ENCODE measurements around the gene SLA2.
"Not testable (repeated sequence)": the region's sequence is repeated elsewhere in the genome, so short reads cannot be mapped to it uniquely, and the experiment has no call there.

The SLA2 gene

GRCh38 chr20:36645353-36645752 lies 643 bp downstream of the SLA2 start:
- no peak for DNase-seq (ENCODE audit: low read depth, low spot score)

- no peak for DNase-seq (ENCODE audit: low read depth, low spot score)
These were observed 1.3 kb downstream of the SLA2 start for GRCh38 chr20:36644706-36645095.

GRCh38 chr20:36644032-36644705 lies 1.8 kb downstream of the SLA2 start:
- DNase-seq (ENCODE audit: low read depth, low spot score): no peak

DNA sequence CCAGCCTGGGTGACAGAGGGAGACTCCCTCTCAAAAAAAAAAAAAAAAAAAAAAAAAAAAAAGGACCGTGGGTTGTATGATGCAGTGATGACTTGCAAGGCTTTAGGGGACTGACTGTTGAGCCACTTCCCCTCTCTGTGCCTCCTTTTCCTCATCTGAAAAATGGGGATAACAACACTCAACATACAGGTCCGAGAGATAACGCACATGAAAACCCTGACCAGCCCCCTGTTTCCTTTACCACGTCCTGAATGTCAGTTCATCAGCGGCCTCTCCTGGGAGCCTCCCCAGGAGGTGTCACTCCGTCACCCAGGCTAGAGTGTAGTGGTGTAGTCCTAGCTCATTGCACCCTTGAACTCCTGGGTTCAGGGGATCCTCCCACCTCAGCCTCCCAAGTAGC lies 3.9 kb downstream of the SLA2 start:
- DNase-seq (ENCODE audit: low read depth, low spot score): no peak

GRCh38 chr20:36641506-36641843 lies 4.5 kb downstream of the SLA2 start:
- no peak for DNase-seq (ENCODE audit: low read depth, low spot score)

DNA sequence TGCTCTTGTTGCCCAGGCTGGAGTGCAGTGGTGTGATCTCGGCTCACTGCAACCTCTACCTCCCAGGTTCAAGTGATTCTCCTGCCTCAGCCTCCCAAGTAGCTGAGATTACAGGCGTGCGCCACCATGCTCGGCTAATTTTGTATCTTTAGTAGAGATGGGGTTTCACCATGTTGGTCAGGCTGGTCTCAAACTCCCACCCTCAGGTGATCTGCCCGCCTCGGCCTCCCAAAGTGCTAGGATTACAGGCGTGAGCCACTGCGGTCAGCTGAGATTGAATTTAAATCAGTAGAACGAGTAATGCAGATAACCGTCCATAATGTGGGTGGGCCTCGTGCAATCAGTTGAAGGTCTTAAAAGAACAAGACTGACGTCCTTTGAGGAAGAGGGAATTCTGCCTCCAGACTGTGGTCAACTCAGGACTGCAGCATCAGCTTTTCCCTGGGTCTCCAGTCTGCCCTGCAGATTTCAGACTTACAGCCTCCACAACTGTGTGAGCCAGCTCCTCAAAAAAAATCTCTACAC lies 7.1 kb downstream of the SLA2 start:
- DNase-seq (ENCODE audit: low read depth, low spot score): not testable (repeated sequence)

DNA sequence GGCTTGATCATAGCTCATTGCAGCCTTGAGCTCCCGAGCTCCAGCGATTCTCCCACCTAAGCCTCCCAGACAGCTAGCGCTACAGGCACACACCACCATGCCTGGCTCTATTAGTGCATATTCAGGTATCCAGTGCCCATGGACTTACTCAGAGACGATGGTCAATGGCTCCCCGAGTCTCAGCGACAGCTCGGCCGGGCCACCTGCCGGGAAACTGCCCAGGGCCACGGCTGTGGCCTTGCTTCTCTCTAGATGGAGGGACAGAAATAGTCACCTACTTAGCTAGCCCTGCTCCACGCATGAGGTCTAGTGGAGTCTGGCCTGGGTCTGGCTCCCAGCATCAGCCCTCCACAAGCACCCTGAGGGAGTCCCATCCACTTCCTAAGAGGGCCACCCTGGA lies 11.7 kb downstream of the SLA2 start:
- DNase-seq (ENCODE audit: low read depth, low spot score): no peak

- no peak for DNase-seq (ENCODE audit: low read depth, low spot score)
These were observed 12.7 kb downstream of the SLA2 start for GRCh38 chr20:36633285-36633772.

DNA sequence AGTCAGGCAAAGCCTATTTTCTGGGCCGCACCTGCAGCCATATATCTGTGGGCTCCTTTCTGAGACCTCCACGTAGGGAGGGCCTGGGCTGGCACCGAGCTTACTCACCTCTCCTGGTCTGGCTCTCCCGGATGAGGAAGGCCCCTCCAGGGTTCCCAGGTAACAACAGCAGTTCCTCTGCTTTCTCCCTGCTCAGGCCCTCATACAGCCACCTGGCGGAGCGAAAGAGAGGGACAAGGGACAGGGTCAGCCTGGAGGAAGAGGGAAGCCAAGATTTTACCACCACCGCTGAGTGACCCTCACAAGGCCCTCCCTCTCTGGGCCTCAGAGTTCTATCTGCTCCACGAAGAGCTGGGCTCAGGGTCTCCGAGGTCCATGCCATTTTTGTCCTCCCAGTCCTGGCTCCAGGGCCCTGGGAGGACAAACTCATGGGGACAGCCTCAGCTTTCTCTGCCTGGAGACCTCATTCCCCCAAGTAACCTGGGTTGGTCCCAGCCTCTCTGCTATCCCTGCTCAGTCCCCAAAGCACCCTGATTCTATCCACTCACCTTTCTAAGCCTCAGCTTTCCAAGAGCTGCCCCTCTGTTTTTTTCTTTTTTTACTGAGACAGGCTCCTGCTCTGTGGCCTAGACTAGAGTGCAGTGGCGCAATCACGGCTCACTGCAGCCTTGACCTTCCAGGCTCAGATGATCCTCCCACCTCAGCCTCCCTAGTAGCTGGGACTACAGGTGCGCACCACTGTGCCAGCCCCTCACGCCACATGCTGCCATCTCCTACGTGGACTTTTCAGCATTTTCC lies 13.3 kb downstream of the SLA2 start:
- DNase-seq (ENCODE audit: low read depth, low spot score): no peak

GRCh38 chr20:36632147-36632486 lies 13.9 kb downstream of the SLA2 start:
- DNase-seq (ENCODE audit: low read depth, low spot score): no peak

DNA sequence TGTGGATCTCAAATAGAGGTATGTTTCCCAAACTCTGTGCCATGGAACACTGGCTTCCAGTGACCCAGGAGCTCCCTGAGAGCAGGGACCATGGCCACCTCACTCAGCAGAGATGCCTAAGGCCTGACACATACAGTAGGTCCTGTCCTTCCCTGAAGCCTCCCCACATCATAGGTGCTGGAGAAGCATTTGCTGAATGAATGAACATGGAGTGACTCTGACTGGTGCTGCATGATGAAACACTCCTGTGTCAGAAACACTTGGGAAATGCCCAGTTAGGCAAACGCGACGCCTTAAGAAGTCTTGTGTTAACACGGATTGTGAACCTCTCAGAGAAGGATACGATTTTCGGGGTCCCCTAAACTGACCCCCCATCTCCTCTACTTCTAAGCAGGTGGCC lies 14.3 kb downstream of the SLA2 start:
- no peak for DNase-seq (ENCODE audit: low read depth, low spot score)

GRCh38 chr20:36629719-36630681 lies 16.0 kb downstream of the SLA2 start:
- DNase-seq (ENCODE audit: low read depth, low spot score): no peak

DNA sequence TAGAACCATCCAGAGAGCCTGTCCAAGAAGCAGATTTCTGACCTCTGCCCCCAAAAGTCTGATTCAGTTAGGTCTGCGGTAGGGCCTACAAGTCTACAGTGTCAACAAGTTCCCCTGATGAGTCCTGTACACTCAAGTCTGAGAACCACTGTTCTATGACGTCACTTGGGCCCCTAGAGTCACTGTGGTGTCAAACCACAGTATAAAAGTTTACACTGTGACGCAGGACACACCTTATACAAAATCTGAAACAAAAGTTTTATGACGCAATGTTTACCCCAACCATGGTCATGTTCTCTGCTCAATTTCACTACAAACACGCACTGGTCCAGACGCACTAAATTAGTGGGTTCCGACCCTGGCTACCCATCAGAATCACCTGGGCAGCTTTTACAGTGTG lies 17.9 kb downstream of the SLA2 start:
- DNase-seq (ENCODE audit: low read depth, low spot score): no peak

- no peak for DNase-seq (ENCODE audit: low read depth, low spot score)
These were observed 21.1 kb downstream of the SLA2 start for GRCh38 chr20:36624944-36625324.

DNA sequence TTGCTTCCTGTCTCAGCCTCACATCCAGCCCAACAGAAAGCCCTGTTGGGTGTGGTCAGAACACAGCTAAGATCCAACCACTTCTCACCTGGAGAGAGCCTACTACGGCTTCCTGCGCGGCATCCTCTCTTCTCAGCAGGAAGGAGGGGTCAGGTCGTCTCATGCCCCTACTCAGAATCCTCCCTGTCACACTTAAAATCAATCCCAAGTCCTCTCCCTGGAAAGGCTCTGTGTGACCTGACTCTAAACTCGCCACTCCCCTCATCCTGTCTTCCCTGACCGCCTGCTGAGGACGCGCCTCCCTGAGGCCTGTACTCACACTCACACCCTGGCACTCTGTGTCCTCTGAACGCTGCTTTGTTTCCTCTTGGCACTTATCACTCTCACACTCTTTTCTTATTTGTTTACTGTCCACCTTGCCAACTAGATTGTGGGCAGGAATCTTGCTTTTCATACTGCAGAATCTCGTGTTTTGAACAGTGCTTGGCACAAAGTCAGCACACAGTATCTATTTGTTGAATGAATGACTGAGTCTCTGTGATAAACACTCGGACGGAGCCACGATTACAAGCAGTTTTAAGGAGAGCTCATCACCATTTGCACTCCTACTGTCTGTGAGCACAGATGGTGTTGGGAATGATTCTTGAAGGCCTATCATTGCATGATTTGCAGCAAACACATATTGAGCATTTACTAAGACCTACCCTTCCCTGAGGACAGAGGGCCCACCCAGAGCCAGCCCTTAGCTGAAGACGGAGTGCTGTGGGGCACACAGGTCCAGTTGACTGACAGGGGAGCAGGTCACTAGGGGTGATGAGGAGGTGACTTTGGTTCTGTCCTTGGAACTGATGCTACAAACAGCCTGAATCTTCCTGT lies 21.7 kb downstream of the SLA2 start:
- DNase-seq (ENCODE audit: low read depth, low spot score): peak; percentile 8

DNA sequence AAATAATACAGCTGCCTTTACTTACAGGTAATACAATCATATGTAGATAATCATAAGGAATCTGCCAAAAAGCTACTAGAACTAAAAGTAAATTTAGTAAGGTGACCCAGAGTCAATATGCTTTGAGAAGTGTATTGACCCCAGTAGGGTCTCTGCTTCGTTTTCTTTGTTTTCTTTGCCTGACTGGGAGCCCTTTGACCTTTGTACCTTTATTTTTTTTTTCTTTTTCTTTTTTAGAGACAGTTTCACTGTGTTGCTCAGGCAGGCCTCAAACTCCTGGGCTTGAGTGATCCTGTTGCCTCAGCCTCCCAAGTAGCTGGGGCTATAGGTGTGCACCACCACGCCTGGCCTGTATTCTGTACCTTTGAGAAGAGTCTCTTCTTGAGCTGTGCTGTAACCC lies 22.6 kb downstream of the SLA2 start:
- no peak for DNase-seq (ENCODE audit: low read depth, low spot score)

DNA sequence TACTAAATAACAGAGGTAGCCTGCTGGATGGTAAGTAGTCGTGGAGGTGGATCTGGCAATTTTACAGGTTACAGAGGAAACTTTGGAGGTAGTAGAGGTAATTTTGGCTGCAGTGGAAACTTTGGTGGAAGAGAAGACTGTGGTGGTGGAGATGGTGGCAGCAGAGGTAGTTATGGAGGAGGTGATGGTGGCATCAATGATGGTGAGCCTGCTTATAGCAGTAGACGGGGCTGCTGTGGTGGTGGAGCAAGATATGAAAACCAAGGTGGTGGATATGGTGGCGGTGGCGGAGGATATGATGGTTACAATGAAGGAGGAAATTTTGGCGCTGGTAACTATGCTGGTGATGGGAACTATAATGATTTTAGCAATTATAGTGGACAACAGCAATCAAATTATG lies 25.1 kb downstream of the SLA2 start:
- no peak for DNase-seq (ENCODE audit: low read depth, low spot score)

GRCh38 chr20:36614781-36615557 lies 31.0 kb downstream of the SLA2 start:
- peak; percentile 59 for DNase-seq (ENCODE audit: low read depth, low spot score)

- no peak for DNase-seq (ENCODE audit: low read depth, low spot score)
These were observed 32.0 kb downstream of the SLA2 start for GRCh38 chr20:36613974-36614373.

- no peak for DNase-seq (ENCODE audit: low read depth, low spot score)
These were observed 34.4 kb downstream of the SLA2 start for GRCh38 chr20:36611625-36612024.
